ENCODE measurements around the gene TIMP2.
"Not testable (repeated sequence)": the region's sequence is repeated elsewhere in the genome, so short reads cannot be mapped to it uniquely, and the experiment has no call there.

Gene TIMP2

GRCh38 chr17:78925234-78925633 lies at the start of gene TIMP2:
Gene TIMP2 (minus strand): TSS chr17:78925387. CDS start chr17:78925088, 299 bp downstream.
- peak within 1 kb of the TSS; percentile 56 for H3K4me3 ChIP-seq (ENCODE audit: low read depth, low read length)

GRCh38 chr17:78973792-78974520 lies 48.8 kb upstream of the TIMP2 start:
- H3K4me3 ChIP-seq (ENCODE audit: low read depth, low read length), result no peak overlapping the region

- H3K4me3 ChIP-seq (ENCODE audit: low read depth, low read length), result no peak overlapping the region
Measured at GRCh38 chr17:78973196-78973595, 48.0 kb upstream of the TIMP2 start.

GRCh38 chr17:78972507-78973105 lies 47.4 kb upstream of the TIMP2 start:
- no peak overlapping the region for H3K4me3 ChIP-seq (ENCODE audit: low read depth, low read length)

- no peak overlapping the region for H3K4me3 ChIP-seq (ENCODE audit: low read depth, low read length)
Measured at GRCh38 chr17:78971756-78972506, 46.7 kb upstream of the TIMP2 start.

GRCh38 chr17:78970834-78971755 lies 45.9 kb upstream of the TIMP2 start:
- no peak overlapping the region for H3K4me3 ChIP-seq (ENCODE audit: low read depth, low read length)

- no peak overlapping the region for H3K4me3 ChIP-seq (ENCODE audit: low read depth, low read length)
Measured at GRCh38 chr17:78969865-78970264, 44.7 kb upstream of the TIMP2 start.

GRCh38 chr17:78967782-78968362 lies 42.7 kb upstream of the TIMP2 start:
- no peak overlapping the region for H3K4me3 ChIP-seq (ENCODE audit: low read depth, low read length)

- H3K4me3 ChIP-seq (ENCODE audit: low read depth, low read length), result no peak overlapping the region
Measured at GRCh38 chr17:78966910-78967600, 41.9 kb upstream of the TIMP2 start.

GRCh38 chr17:78966123-78966813 lies 41.1 kb upstream of the TIMP2 start:
- H3K4me3 ChIP-seq (ENCODE audit: low read depth, low read length), result no peak overlapping the region

GRCh38 chr17:78965491-78965924 lies 40.3 kb upstream of the TIMP2 start:
- H3K4me3 ChIP-seq (ENCODE audit: low read depth, low read length), result no peak overlapping the region

- no peak overlapping the region for H3K4me3 ChIP-seq (ENCODE audit: low read depth, low read length)
Measured at GRCh38 chr17:78963378-78963777, 38.2 kb upstream of the TIMP2 start.

- not testable (repeated sequence) for H3K4me3 ChIP-seq (ENCODE audit: low read depth, low read length)
Measured at GRCh38 chr17:78962984-78963348, 37.8 kb upstream of the TIMP2 start.

GRCh38 chr17:78962345-78962983 lies 37.3 kb upstream of the TIMP2 start:
- no peak overlapping the region for H3K4me3 ChIP-seq (ENCODE audit: low read depth, low read length)

- no peak overlapping the region for H3K4me3 ChIP-seq (ENCODE audit: low read depth, low read length)
Measured at GRCh38 chr17:78961571-78961970, 36.4 kb upstream of the TIMP2 start.

GRCh38 chr17:78960928-78961327 lies 35.7 kb upstream of the TIMP2 start:
- H3K4me3 ChIP-seq (ENCODE audit: low read depth, low read length), result no peak overlapping the region

- H3K4me3 ChIP-seq (ENCODE audit: low read depth, low read length), result no peak overlapping the region
Measured at GRCh38 chr17:78959803-78960202, 34.6 kb upstream of the TIMP2 start.

- no peak overlapping the region for H3K4me3 ChIP-seq (ENCODE audit: low read depth, low read length)
Measured at GRCh38 chr17:78958641-78959127, 33.5 kb upstream of the TIMP2 start.

GRCh38 chr17:78957128-78957527 lies 31.9 kb upstream of the TIMP2 start:
- H3K4me3 ChIP-seq (ENCODE audit: low read depth, low read length), result no peak overlapping the region
